Measurements from ENCODE around the gene ISM1.

DNA sequence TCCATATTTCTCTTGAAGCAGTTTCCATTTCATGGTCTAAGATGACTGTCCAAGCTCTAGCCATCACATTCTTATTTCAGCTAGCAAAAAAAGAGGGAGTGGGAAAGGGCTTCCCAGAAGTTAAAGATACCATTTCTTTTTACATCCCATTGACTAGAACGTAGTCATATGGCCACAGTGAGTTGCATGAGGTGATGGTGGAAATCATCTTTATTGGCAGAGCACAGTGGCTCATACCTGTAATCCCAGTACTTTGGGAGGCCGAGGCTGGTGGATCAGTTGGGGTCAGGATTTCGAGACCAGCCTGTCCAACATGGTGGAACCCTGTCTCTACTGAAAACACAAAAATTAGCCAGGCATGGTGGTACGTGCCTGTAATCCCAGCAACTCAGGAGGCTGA, 99.6 kb downstream of the ISM1 start:
- TF ChIP-seq, protein P1, sequence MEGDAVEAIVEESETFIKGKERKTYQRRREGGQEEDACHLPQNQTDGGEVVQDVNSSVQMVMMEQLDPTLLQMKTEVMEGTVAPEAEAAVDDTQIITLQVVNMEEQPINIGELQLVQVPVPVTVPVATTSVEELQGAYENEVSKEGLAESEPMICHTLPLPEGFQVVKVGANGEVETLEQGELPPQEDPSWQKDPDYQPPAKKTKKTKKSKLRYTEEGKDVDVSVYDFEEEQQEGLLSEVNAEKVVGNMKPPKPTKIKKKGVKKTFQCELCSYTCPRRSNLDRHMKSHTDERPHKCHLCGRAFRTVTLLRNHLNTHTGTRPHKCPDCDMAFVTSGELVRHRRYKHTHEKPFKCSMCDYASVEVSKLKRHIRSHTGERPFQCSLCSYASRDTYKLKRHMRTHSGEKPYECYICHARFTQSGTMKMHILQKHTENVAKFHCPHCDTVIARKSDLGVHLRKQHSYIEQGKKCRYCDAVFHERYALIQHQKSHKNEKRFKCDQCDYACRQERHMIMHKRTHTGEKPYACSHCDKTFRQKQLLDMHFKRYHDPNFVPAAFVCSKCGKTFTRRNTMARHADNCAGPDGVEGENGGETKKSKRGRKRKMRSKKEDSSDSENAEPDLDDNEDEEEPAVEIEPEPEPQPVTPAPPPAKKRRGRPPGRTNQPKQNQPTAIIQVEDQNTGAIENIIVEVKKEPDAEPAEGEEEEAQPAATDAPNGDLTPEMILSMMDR (IDR thresholded peaks at IDR 0.05; ENCODE audit: insufficient read depth, low read length), result no peak
- TF ChIP-seq, protein P2, sequence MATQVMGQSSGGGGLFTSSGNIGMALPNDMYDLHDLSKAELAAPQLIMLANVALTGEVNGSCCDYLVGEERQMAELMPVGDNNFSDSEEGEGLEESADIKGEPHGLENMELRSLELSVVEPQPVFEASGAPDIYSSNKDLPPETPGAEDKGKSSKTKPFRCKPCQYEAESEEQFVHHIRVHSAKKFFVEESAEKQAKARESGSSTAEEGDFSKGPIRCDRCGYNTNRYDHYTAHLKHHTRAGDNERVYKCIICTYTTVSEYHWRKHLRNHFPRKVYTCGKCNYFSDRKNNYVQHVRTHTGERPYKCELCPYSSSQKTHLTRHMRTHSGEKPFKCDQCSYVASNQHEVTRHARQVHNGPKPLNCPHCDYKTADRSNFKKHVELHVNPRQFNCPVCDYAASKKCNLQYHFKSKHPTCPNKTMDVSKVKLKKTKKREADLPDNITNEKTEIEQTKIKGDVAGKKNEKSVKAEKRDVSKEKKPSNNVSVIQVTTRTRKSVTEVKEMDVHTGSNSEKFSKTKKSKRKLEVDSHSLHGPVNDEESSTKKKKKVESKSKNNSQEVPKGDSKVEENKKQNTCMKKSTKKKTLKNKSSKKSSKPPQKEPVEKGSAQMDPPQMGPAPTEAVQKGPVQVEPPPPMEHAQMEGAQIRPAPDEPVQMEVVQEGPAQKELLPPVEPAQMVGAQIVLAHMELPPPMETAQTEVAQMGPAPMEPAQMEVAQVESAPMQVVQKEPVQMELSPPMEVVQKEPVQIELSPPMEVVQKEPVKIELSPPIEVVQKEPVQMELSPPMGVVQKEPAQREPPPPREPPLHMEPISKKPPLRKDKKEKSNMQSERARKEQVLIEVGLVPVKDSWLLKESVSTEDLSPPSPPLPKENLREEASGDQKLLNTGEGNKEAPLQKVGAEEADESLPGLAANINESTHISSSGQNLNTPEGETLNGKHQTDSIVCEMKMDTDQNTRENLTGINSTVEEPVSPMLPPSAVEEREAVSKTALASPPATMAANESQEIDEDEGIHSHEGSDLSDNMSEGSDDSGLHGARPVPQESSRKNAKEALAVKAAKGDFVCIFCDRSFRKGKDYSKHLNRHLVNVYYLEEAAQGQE (IDR thresholded peaks at IDR 0.05; ENCODE audit: insufficient replicate concordance, low read depth), result no peak
- no peak for TF ChIP-seq POLR2AphosphoS5 (IDR thresholded peaks at IDR 0.05; ENCODE audit: low read depth)
- no peak for TF ChIP-seq GABPA (IDR thresholded peaks at IDR 0.05; ENCODE audit: low read depth)
- TF ChIP-seq SPI1 (IDR thresholded peaks at IDR 0.05; ENCODE audit: borderline replicate concordance, low read depth), result no peak

Data from HL-60 (cell line).